Measurements from ENCODE around the gene FAM151B. TPM values are rescaled to one million over a fixed set of nuclear protein-coding genes. Genes with fewer than 3 reads are reported as not detected.
"Not testable (repeated sequence)": the region's sequence is repeated elsewhere in the genome, so short reads cannot be mapped to it uniquely, and the experiment has no call there.

The FAM151B gene
- total and polyA plus RNA-seq, 10 of the 15 experiments (the other 5 are each of a cell fraction or from before 2014, with no cell fraction given) = 0.05 to 0.79 (median 0.22) TPM

- in situ Hi-C loops (cut with MboI) (no loop called here), intact Hi-C loops (cut with micrococcal nuclease; ENCODE audit: unreplicated experiment) (no loop called here)
- TF ChIP-seq DPF2 (IDR thresholded peaks at IDR 0.05) = no peak
- TF ChIP-seq ZNF274 (IDR thresholded peaks at IDR 0.05; ENCODE audit: insufficient read depth, insufficient read length) = no peak
- no peak for TF ChIP-seq NR2C1 (IDR thresholded peaks at IDR 0.05)
- TF ChIP-seq CUX1 (IDR thresholded peaks at IDR 0.05; ENCODE audit: insufficient replicate concordance, low read depth, low read length) = no peak
- ChIA-PET POLR2A (no interaction called here), SMC1A (ENCODE audit: uncharacterized antibody, unreplicated experiment) (no interaction called here), CTCF (interaction anchor here (2.2 kb wide), 1 partner anchor 12 kb away, joined by 14 read pairs; no protein-coding TSS in a partner anchor), RAD21 (ENCODE audit: unreplicated experiment) (no interaction called here)
- WGBS (ENCODE audit: insufficient coverage, insufficient replicate concordance, low lambda C conversion rate, missing lambda C conversion rate) = 62% methylated on average over 3 of the region's 3 CpGs
- no peak overlapping the region for H3K9ac ChIP-seq (ENCODE audit: control insufficient read depth, insufficient read depth, low read length)
- DNase-seq (ENCODE audit: low read depth, low spot score) (no peak), ATAC-seq (no peak), FAIRE-seq (no peak)
- no peak overlapping the region for H3K27ac ChIP-seq (ENCODE audit: control insufficient read depth, insufficient read depth)
- H2AFZ ChIP-seq (ENCODE audit: control insufficient read depth, low read depth, low read length) = no peak overlapping the region
- H3K36me3 ChIP-seq (ENCODE audit: control insufficient read depth in 2 of 2, insufficient read depth in 2 of 2, low read length in 1 of 2) = no peaks in the 10 kb centered on the region
- H3K4me3 ChIP-seq = no peak overlapping the region
- H3K4me1 ChIP-seq (ENCODE audit: control insufficient read depth, insufficient read depth, low read length) = no peaks in the 10 kb centered on the region
- H3K27me3 ChIP-seq (replicated peaks in 1 of 2; ENCODE audit: control insufficient read depth in 2 of 2, insufficient read depth in 2 of 2, low read length in 1 of 2) = no peaks in the 10 kb centered on the region
- H4K20me1 ChIP-seq (ENCODE audit: control insufficient read depth, insufficient read depth) = no peaks in the 10 kb centered on the region
- no peak overlapping the region for H3K4me2 ChIP-seq (ENCODE audit: control insufficient read depth, insufficient read depth)
- no peaks in the 10 kb centered on the region for H3K79me2 ChIP-seq (ENCODE audit: control insufficient read depth, insufficient read depth, low read length)
- H3K9me3 ChIP-seq (replicated peaks; ENCODE audit: control insufficient read depth, insufficient read depth, low read length) = no peaks in the 10 kb centered on the region
- no TSS peak for BruUV-seq (replicated peaks)
Measured at GRCh38 chr5:80492741-80493140, 4.8 kb downstream of the FAM151B start.

- RAD21 ChIA-PET (ENCODE audit: unreplicated experiment) = not testable (repeated sequence)
Measured at GRCh38 chr5:80493443-80493842, 5.5 kb downstream of the FAM151B start.

More at GRCh38 chr5:80493443-80493842, 5.5 kb downstream of the FAM151B start:
- H3K4me3 ChIP-seq; SMC1A ChIA-PET (ENCODE audit: uncharacterized antibody, unreplicated experiment); H3K4me1 ChIP-seq (ENCODE audit: control insufficient read depth, insufficient read depth, low read length); H2AFZ ChIP-seq (ENCODE audit: control insufficient read depth, low read depth, low read length); intact Hi-C loops (cut with micrococcal nuclease; ENCODE audit: unreplicated experiment); BruUV-seq (replicated peaks); DNase-seq (ENCODE audit: low read depth, low spot score); H3K79me2 ChIP-seq (ENCODE audit: control insufficient read depth, insufficient read depth, low read length); ATAC-seq; in situ Hi-C loops (cut with MboI); FAIRE-seq; H3K36me3 ChIP-seq (ENCODE audit: control insufficient read depth in 2 of 2, insufficient read depth in 2 of 2, low read length in 1 of 2); H3K27ac ChIP-seq (ENCODE audit: control insufficient read depth, insufficient read depth); H3K4me2 ChIP-seq (ENCODE audit: control insufficient read depth, insufficient read depth); H3K27me3 ChIP-seq (replicated peaks in 1 of 2; ENCODE audit: control insufficient read depth in 2 of 2, insufficient read depth in 2 of 2, low read length in 1 of 2); H3K9me3 ChIP-seq (replicated peaks; ENCODE audit: control insufficient read depth, insufficient read depth, low read length); H4K20me1 ChIP-seq (ENCODE audit: control insufficient read depth, insufficient read depth); POLR2A ChIA-PET; H3K9ac ChIP-seq (ENCODE audit: control insufficient read depth, insufficient read depth, low read length): not testable (repeated sequence)
- WGBS (ENCODE audit: insufficient coverage, insufficient replicate concordance, low lambda C conversion rate, missing lambda C conversion rate) = 48% methylated on average over 7 of the region's 7 CpGs
- CTCF ChIA-PET = interaction anchor here (2.2 kb wide), 1 partner anchor 13 kb away, joined by 14 read pairs; no protein-coding TSS in a partner anchor

All from GM12878 (cell line).